Fibroblast of lung (primary cell): Measurements from ENCODE around the gene WNT3A. TPM values are rescaled to one million over a fixed set of nuclear protein-coding genes. Genes with fewer than 3 reads are reported as not detected.

ENCODE experiments used
- DNase-seq, 2 donors: peaks; one replicate each; pipeline versions ENCODE4 v3.0.0 to v3.0.0-alpha.2; 2010; ENCODE audit warnings: low read depth in 2 of 2
- H2AFZ ChIP-seq: 2 replicates; pipeline ENCODE4 v1.5.1; 2012; ENCODE audit warnings: low read length, control low read depth, inconsistent platforms
- H3K27ac ChIP-seq: 2 replicates; pipeline ENCODE4 v1.5.1; 2011; ENCODE audit warnings: low read length, control low read depth; ENCODE audit not compliant: insufficient read depth
- H3K27me3 ChIP-seq: 2 replicates; pipeline ENCODE4 v1.5.1; 2011; ENCODE audit warnings: mild to moderate bottlenecking, low read length; ENCODE audit not compliant: control insufficient read depth, insufficient read depth
- H3K36me3 ChIP-seq: 2 replicates; pipeline ENCODE4 v1.5.1; 2011; ENCODE audit warnings: low read length; ENCODE audit not compliant: control insufficient read depth, insufficient read depth
- H3K4me1 ChIP-seq: 2 replicates; pipeline ENCODE4 v1.5.1; 2011; ENCODE audit warnings: low read length; ENCODE audit not compliant: control insufficient read depth, insufficient read depth; ENCODE audit errors: extremely low read depth
- H3K4me2 ChIP-seq: 2 replicates; pipeline ENCODE4 v1.5.1; 2011; ENCODE audit warnings: low read length, control low read depth; ENCODE audit not compliant: insufficient read depth; ENCODE audit errors: extremely low read depth
- H3K4me3 ChIP-seq, 4 experiments: fragments of 200-600 bp in 1 of 4; sonication (generic) in 1 of 4; replicated peaks in 1 of 4; 2 replicates each; pipeline ENCODE4 v1.5.1; 2011 to 2016; ENCODE audit warnings: low read length in 4 of 4, low read depth in 3 of 4, mild to moderate bottlenecking in 3 of 4, control low read depth in 2 of 4, inconsistent platforms in 1 of 4, mixed read lengths in 1 of 4; ENCODE audit not compliant: insufficient read depth in 1 of 4; ENCODE audit errors: control extremely low read depth in 1 of 4
- H3K79me2 ChIP-seq: 2 replicates; pipeline ENCODE4 v1.5.1; 2012; ENCODE audit warnings: mild to moderate bottlenecking, low read length, inconsistent platforms; ENCODE audit not compliant: control insufficient read depth, insufficient read depth
- H3K9ac ChIP-seq: 2 replicates; pipeline ENCODE4 v1.5.1; 2011; ENCODE audit warnings: mild to moderate bottlenecking, low read length, control low read depth; ENCODE audit not compliant: insufficient read depth
- H3K9me3 ChIP-seq: 2 replicates; pipeline ENCODE4 v1.5.1; 2012; ENCODE audit warnings: low read depth, low read length; ENCODE audit not compliant: control insufficient read depth, insufficient read depth
- H4K20me1 ChIP-seq: 2 replicates; pipeline ENCODE4 v1.5.1; 2011; ENCODE audit warnings: low read length; ENCODE audit not compliant: control insufficient read depth, insufficient read depth; ENCODE audit errors: extremely low read depth
- EZH2 ChIP-seq: IDR thresholded peaks from 2 replicates; pipeline ENCODE4 v1.5.1; 2012; ENCODE audit warnings: low read length, control low read depth, mild to moderate bottlenecking; ENCODE audit errors: missing control alignments
- polyA plus RNA-seq, 2 donors: library from polyadenylated mRNA; depleted of rRNA in 1 of 2; stranded (reverse) in 1 of 2; unstranded in 1 of 2; fragments of >200 nt; gene quantifications; 2 replicates each; pipeline ENCODE4 v1.2.1, GENCODE V29; 2011 to 2012; ENCODE audit warnings: missing spikeins in 1 of 2
- total RNA-seq: library from RNA; depleted of rRNA; stranded (reverse); fragments of >200 nt; gene quantifications from 2 replicates; pipeline ENCODE4 v1.2.1, GENCODE V29; 2014
- TF ChIP-seq, protein P1 (sequence below), 2 donors: IDR thresholded peaks in 1 of 2; conservative IDR thresholded peaks in 1 of 2; 1 replicate in 1 of 2; 2 replicates in 1 of 2; pipeline ENCODE4 v1.5.1; 2011 to 2012; ENCODE audit warnings: low read length in 2 of 2, control low read depth in 1 of 2, inconsistent platforms in 1 of 2, low read depth in 1 of 2, mild to moderate bottlenecking in 1 of 2

The WNT3A gene
- total and polyA plus RNA-seq, 2 donors (not counting 1 experiment from before 2014, with no cell fraction given): not detected

DNA sequence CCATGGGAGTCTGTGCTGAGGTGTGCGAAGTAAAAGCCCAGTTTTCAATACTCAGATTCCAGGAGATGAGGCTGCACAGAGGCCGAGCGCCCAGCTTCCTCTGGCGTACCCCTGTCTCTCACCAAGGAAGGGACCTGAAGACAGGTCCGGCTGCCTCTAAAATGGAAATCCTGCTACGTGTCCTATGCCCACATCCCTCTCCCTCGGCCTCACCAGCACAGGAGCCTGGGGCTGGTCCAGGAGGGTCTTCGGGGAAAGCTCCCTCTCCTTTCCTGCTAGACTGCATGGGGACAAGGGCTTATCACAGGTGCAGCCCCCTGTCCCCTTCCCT is 101.9 kb downstream of the WNT3A start:
- TF ChIP-seq, protein P1, sequence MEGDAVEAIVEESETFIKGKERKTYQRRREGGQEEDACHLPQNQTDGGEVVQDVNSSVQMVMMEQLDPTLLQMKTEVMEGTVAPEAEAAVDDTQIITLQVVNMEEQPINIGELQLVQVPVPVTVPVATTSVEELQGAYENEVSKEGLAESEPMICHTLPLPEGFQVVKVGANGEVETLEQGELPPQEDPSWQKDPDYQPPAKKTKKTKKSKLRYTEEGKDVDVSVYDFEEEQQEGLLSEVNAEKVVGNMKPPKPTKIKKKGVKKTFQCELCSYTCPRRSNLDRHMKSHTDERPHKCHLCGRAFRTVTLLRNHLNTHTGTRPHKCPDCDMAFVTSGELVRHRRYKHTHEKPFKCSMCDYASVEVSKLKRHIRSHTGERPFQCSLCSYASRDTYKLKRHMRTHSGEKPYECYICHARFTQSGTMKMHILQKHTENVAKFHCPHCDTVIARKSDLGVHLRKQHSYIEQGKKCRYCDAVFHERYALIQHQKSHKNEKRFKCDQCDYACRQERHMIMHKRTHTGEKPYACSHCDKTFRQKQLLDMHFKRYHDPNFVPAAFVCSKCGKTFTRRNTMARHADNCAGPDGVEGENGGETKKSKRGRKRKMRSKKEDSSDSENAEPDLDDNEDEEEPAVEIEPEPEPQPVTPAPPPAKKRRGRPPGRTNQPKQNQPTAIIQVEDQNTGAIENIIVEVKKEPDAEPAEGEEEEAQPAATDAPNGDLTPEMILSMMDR (conservative IDR thresholded peaks at IDR 0.05 in 1 of 2, IDR thresholded peaks at IDR 0.05 in 1 of 2; ENCODE audit: low read depth in 1 of 2, low read length in 2 of 2): no peak
- no peak for TF ChIP-seq EZH2
- Histone ChIP-seq H3K27ac (peak overlapping the region; percentile 79), H3K4me2 (peak overlapping the region; percentile 91)

DNA sequence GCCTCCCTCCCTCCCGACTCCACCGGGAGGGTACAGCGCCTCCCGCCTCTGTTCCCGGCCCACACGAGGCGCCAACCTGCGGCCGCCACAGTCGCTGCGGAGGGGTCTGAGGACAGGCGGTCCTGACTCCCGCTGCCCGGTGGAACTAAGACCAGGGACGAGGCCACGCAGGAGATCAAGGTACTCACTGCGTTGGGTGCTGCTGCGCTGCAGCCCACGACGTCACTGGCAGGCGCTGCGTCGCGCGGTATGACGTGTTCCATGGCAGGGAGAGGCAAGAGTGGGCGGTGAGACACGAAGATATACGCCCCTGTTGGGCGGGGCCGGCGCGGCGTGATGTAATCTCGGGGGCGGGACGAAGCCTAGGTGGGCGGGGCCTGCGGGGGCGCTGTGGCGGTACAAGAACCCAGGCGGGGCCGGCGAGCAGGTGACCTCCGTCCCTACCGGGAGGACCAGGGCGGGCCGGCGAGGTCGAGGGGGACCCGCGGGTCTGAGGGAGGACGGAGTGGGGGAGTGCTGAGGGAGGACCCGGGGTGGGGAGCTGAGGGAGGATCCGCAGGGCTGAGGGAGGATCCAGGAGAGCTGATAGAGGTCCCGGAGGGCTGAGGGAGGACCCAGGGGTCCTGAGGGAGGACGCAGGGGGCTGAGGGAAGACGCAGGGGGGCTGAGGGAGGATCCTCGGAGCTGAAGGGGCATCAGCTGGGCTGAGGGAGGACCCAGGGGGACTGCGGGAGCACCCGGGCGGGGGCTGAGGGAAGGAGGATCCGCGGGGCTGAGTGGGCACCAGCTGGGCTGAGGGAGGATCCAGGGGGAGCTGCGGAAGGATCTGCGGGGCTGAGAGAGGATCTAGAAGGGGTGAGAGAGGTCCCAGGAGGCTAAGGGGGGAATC is 102.5 kb downstream of the WNT3A start, which contains the start of gene MRPL55:
Gene MRPL55, minus strand, starts transcription at position 227 of the 889 bp plus-strand sequence. CDS start 1,039 bp downstream, outside the sequence.
- peaks cover 13% of the 10 kb centered on the region for H3K79me2 ChIP-seq
- no peaks in the 10 kb centered on the region for H4K20me1 ChIP-seq
- peak within 1 kb of the TSS; percentile 85 for H2AFZ ChIP-seq
- no peaks in the 10 kb centered on the region for H3K9me3 ChIP-seq
- peak; percentile 94 for DNase-seq
- H3K27ac ChIP-seq: peak within 1 kb of the TSS; percentile 90
- peak within 1 kb of the TSS; percentile 91 for H3K4me2 ChIP-seq
- peaks cover 9% of the 10 kb centered on the region for H3K36me3 ChIP-seq
- TF ChIP-seq, protein P1 (conservative IDR thresholded peaks at IDR 0.05 in 1 of 2, IDR thresholded peaks at IDR 0.05 in 1 of 2; ENCODE audit: low read depth in 1 of 2, low read length in 2 of 2): no peak
- no peak for TF ChIP-seq EZH2
- no peaks in the 10 kb centered on the region for H3K27me3 ChIP-seq
- H3K4me1 ChIP-seq: no peaks in the 10 kb centered on the region
- H3K9ac ChIP-seq: peak within 1 kb of the TSS; percentile 87
- peak within 1 kb of the TSS; percentile 68 to 98 (median 92) for H3K4me3 ChIP-seq

More for the DNA sequence above, 101.9 kb downstream of the WNT3A start:
- Histone ChIP-seq H3K27me3 (no peaks in the 10 kb centered on the region), H3K4me1 (no peaks in the 10 kb centered on the region), H3K9me3 (no peaks in the 10 kb centered on the region), H3K36me3 (peaks cover 9% of the 10 kb centered on the region), H3K4me3 (peak overlapping the region; percentile 68 to 98 (median 81)), H3K9ac (peak overlapping the region; percentile 87), H2AFZ (peak overlapping the region; percentile 80), H4K20me1 (no peaks in the 10 kb centered on the region), H3K79me2 (peaks cover 13% of the 10 kb centered on the region)
- no peak for DNase-seq

DNA sequence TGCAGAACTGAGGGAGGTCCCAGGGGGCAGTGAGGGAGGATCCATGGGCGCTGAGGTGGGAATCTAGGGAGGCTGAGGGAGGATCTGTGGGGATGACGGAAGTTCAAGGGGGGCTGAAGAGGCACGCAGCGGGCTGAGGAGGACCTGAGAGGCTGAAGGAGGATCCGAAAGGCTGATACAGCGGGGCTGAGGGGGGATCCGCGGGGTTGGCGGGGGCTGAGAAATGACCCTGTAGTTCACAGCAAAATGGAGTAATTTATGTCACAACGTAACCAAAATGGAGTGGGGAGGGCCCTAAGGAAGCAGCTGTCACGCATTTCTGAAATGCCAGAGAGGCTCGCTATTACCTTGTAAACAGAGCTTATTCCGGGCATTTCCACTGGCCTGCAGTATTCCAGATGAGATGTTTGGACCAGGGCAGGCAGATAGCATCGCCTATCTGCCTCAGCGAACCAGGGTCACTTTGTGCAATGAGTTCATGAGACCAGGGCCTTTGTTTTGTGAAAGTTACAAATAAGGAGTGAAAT is 103.2 kb downstream of the WNT3A start:
- Histone ChIP-seq H3K27ac (peak overlapping the region; percentile 90), H3K79me2 (peaks cover 13% of the 10 kb centered on the region), H4K20me1 (no peaks in the 10 kb centered on the region), H3K4me2 (peak overlapping the region; percentile 83), H3K27me3 (no peaks in the 10 kb centered on the region), H3K4me3 (peak overlapping the region; percentile 68 to 98 (median 89)), H3K36me3 (peaks cover 8% of the 10 kb centered on the region), H2AFZ (peak overlapping the region; percentile 85), H3K9ac (peak overlapping the region; percentile 85), H3K4me1 (no peaks in the 10 kb centered on the region), H3K9me3 (no peaks in the 10 kb centered on the region)
- peak in 1 of 2 donors; percentile 37 for DNase-seq
- TF ChIP-seq, protein P1 (conservative IDR thresholded peaks at IDR 0.05 in 1 of 2, IDR thresholded peaks at IDR 0.05 in 1 of 2; ENCODE audit: low read depth in 1 of 2, low read length in 2 of 2): no peak
- no peak for TF ChIP-seq EZH2
